Superior temporal gyrus (tissue), 1 donor: ENCODE results near the gene SDHB.

Experiments
- DNase-seq: peaks from one replicate; pipeline ENCODE4 v3.0.0-alpha.2; 2016; ENCODE audit errors: extremely low spot score

SDHB gene

DNA sequence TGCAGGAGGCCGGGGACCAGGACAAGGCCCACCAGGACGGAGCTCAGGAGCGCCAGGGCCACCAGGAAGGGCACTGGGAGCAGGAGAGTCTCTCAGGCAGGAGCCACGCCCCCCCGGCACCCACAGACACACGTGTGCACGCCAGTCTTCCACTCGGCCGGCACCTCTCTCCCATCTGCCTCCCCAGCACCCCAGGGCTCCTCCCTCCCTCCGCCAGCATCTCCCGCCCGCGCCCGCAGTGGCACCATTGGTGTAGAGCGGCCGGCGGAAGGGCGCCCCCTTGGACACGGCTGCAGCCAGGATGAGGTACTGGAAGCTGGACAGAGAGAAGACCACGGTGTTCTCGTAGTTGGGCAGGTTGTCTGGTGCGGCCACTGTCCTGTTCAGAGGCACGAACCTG lies 67.3 kb downstream of the SDHB start:
- DNase-seq, result no peak

GRCh38 chr1:16986113-16986512 lies 67.7 kb downstream of the SDHB start:
- DNase-seq, result no peak

DNA sequence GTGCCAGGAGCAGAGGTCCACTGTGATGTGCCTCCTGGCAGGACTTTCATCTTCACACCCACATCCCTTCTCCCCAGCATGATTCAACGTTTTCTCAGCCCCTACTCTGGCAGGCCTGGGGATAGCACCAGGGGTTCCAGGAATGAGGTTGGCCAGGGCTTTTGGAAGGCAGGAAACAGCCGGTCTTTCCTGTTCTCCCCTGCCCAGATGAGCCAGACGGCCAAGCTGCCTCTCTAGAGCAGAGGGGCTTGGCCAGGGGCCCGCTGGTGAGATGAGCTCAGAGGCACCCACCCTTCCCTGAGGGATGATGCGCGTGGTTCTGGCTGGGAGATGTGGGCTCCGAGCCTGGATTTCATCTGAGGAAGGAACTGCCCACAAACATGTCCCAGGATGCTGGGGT lies 69.1 kb downstream of the SDHB start:
- no peak for DNase-seq

DNA sequence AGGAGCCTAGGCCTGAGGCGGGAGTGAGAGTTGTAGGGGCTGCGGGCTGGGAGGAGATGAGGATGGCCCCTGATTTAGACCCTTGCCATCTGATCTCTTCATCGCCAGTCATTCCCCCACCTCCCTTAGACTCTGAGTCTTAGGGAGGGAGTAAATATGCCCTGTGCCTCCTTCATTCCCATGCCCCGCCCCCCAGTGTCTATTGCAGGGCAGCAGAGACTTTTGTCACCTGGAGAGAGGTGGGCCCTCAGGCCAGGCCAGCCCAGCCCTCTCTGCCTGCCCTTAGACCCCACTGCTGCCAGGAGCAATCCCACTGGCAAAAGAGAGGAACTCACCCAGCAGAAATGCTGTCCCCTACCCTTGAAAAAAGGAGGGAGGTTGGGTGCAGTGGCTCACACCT lies 70.2 kb downstream of the SDHB start:
- DNase-seq, result no peak

GRCh38 chr1:16982902-16983301 lies 70.9 kb downstream of the SDHB start:
- no peak for DNase-seq

- no peak for DNase-seq
These were observed 72.5 kb downstream of the SDHB start for GRCh38 chr1:16981269-16981849.

- DNase-seq, result no peak
These were observed 73.2 kb downstream of the SDHB start, which contains the start of gene MFAP2 for GRCh38 chr1:16980473-16981268. Gene MFAP2, minus strand, starts transcription at chr1:16980620. Its CDS starts 2,347 bp downstream, at chr1:16978273.

DNA sequence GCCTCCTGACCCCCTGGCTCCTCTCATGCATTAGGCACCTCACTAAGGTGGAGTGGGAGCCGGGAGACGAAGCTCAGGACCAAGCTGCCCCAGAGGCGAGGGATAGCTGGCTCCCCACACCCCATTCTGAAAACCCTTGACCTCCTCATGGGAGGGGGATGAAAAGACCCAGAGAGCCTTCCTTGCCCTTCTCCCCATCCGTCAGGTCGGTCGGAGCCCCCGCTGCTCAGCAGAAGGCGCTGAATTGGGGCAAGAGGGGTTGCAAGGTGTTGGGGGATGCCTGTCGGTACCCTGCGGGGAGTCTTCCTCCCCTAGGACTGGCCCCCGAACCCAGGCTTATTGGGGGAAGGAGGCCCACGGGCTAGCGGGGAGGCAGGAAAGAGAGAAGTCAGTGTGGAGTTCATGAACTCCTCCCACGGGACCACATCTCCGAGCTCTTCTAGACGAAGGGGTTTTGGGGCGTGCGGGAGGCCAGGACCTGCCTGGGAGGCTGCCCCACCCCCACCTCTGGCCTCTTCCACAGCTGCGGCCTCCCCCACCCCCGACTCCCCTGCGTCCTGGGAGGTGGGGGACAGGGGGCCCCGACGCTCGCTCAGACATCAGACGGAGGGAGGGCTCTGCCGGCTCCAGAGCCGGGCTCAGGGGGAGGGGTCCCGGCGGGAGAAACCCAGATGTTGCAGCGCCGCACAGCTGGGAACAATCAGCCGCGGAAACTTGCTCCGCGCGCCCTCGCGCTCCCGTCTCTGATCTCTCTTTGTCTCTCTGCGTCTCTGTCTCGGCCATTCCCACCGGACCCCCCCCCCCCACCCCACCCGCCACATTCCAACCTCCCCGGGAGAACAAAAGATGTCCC lies 74.1 kb downstream of the SDHB start:
- no peak for DNase-seq

GRCh38 chr1:16978567-16979474 lies 75.0 kb downstream of the SDHB start:
- DNase-seq, result no peak

- DNase-seq, result no peak
These were observed 75.7 kb downstream of the SDHB start for GRCh38 chr1:16978139-16978538.

- no peak for DNase-seq
These were observed 76.5 kb downstream of the SDHB start for GRCh38 chr1:16977377-16977776.

DNA sequence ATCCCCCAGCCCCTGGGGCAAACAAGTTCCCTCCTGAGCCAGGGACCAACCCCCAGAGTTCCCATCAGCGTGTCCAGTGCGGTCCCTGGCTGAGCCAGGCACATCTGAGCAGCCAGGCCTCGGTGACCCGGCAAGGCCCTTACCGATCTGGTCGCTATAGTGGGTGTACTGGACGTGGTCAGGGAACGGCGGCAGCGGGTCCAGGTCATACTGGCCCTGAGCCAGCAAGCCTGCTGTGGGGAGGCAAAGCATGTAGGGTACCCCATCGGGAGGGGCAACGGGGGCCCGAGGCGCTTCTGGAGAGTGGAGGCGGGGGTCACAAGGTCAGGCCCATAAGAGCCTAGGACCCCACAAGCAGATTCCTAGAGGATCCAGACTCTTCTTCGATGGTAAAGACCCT lies 76.9 kb downstream of the SDHB start:
- no peak for DNase-seq

DNA sequence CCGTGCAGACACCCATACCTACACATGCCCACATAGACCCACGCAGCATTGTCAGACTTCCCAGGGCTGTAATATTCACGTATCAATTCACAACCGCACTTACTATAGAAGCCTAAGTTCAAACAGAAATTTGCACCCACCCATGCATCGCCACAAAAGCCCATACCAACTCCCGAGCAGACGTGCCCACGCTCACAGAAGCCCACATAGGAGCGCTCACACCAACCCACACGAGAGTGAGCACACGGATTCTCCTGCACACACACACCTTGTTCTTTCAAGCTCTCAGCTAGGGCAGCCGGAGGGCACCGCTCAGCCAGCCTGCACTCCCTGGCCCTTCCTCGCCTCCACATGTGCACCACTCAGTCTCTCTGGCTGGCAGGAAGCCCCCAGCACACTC lies 78.0 kb downstream of the SDHB start:
- DNase-seq, result no peak

GRCh38 chr1:16975211-16975610 lies 78.6 kb downstream of the SDHB start:
- DNase-seq, result no peak

- DNase-seq, result no peak
These were observed 80.6 kb downstream of the SDHB start for GRCh38 chr1:16973215-16973614.

DNA sequence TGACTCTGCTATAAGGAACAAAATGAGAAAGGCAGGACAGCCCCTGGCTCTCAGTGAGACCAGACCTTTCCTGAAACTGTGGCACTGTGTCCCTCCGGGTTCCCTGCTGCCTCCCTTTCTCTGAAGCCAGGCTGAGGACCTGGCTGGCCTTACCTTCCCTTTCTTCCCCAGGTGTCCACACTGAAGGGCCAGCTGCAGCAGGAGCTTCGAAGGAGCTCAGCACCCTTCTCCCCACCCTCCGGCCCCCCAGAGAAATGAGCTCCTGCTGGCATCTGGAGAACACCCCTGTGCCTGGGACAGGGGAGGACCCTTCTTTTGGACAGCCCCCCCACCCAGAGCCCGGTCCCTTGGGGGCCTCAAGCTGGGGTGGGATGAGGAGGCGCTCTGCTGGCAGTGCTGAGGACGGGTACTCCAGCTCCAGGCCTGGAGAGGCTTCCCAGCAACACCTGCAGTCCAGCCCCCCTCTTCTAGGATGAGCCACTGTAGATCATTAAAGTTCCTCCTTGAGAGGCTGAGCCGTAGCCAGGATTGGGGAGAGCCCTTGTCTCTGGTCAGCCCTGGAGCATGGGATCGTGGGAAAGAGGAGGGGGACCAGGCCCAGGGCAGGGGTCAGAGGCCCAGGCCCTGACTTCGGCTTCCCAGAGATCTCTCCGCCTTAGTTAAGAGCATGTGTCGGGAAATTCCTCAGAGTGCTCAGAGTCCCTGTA lies 81.5 kb downstream of the SDHB start:
- DNase-seq, result no peak

DNA sequence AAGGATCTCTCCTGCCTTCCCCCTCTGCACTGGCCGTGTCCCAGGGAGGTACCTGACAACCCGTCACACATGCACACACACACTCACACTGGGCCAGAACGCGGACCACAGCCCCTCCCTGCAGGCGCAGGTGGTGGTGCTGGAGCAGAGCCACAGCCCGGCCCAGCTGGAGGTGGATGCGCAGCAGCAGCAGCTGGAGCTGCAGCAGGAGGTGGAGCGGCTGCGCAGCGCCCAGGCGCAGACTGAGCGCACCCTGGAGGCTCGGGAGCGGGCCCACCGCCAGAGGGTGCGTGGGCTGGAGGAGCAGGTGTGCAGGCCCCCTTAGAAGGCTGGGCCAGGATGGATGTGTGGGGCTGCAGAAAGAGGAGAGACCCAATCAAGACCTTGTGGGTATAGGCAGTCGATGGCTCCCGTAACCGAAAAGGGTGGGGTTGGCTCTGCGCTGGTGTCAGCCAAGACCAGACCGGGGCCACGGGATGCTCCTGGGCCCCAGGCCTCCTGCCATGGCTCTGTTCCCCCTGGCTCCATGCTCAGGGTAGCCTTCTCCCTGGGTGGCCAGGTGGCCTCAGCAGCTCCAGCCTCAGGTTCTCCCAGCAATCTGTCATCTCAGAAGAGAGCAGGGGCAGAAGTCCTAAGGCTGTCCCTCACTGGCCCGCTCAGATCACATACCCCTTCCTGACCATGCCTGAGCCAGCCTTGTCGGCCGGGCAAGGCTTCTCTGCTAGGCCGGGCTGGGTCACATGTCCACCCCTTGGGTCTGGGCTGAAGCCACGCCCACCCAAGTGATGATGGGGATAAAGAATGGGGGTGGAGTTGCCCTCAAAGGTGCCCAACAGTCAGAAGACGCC lies 82.3 kb downstream of the SDHB start:
- DNase-seq, result no peak

- no peak for DNase-seq
These were observed 83.5 kb downstream of the SDHB start for GRCh38 chr1:16970132-16970910.

- no peak for DNase-seq
These were observed 84.2 kb downstream of the SDHB start for GRCh38 chr1:16969651-16970050.
